ENCODE data around the gene FRMD6. TPM values are rescaled to one million over a fixed set of nuclear protein-coding genes. Genes with fewer than 3 reads are reported as not detected.
"Not testable (repeated sequence)": the region's sequence is repeated elsewhere in the genome, so short reads cannot be mapped to it uniquely, and the experiment has no call there.

The FRMD6 gene
- total RNA-seq, 6 experiments from 2014 or later = 379 to 565 (median 420) TPM

DNA sequence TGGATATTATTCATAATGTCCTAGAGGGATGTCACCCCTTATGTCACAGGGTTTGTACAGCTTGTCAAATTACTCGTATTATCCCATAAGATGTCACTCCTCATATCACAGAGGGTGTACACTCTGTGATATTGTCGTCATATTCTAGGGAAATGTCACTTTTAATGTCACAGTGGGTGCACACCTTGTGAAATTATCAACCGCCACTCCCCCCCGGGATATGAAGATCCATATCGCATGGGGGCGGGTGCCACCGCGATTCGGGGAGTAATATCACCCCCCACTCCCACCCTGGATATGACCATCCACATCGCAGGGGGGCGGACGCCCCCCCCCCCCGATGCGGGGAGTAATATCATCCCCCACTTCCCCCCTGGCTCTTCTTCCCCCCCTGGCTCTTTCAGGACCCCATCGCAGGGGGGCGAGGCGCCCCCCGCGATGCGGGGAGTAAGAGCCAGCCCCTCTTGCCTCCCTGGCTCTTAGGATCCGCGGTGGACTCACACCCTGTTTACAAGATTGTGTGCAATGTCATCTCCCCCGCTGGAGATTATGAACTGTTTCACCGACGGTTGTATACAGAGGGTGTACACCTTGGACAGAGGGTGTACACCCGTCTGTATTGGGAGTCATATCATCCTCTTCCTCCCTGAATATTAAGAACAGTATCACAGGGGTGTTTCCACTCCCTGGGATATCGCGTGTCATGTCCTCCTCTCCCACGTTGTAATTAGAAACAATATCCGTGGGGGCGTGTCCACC is 92.8 kb downstream of the FRMD6 start:
- Mint-ChIP-seq H3K9me3 (no peaks in the 10 kb centered on the region), H3K4me3 (no peak overlapping the region), H3K36me3 (ENCODE audit: low read depth) (no peaks in the 10 kb centered on the region), H3K4me1 (ENCODE audit: low read depth) (no peaks in the 10 kb centered on the region), H3K27ac (no peak overlapping the region), H3K27me3 (ENCODE audit: insufficient read depth) (peaks cover 2% of the 10 kb centered on the region)
- DNase-seq = no peak
- TF ChIP-seq, protein P1, sequence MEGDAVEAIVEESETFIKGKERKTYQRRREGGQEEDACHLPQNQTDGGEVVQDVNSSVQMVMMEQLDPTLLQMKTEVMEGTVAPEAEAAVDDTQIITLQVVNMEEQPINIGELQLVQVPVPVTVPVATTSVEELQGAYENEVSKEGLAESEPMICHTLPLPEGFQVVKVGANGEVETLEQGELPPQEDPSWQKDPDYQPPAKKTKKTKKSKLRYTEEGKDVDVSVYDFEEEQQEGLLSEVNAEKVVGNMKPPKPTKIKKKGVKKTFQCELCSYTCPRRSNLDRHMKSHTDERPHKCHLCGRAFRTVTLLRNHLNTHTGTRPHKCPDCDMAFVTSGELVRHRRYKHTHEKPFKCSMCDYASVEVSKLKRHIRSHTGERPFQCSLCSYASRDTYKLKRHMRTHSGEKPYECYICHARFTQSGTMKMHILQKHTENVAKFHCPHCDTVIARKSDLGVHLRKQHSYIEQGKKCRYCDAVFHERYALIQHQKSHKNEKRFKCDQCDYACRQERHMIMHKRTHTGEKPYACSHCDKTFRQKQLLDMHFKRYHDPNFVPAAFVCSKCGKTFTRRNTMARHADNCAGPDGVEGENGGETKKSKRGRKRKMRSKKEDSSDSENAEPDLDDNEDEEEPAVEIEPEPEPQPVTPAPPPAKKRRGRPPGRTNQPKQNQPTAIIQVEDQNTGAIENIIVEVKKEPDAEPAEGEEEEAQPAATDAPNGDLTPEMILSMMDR (IDR thresholded peaks at IDR 0.05) = no peak

DNA sequence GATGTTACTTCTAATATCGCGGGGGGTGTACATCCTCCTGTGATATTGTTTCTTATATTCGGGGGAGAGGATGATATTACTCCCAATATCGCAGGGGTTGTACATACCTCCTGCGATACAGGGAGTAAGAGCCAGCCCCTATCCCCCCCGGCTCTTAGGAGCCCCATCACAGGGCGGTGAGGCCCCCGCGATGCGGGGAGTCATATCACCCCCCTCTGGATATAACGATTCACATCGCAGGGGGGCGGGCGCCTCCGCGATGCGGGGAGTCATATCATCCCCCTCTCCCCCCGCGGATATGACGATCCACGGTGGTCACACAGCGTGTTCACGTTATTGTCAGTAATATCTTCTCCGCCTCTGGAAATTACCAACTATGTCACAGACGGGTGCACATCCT is 95.1 kb downstream of the FRMD6 start:
- not testable (repeated sequence) for H3K27me3 Mint-ChIP-seq (ENCODE audit: insufficient read depth); DNase-seq; H3K27ac Mint-ChIP-seq

DNA sequence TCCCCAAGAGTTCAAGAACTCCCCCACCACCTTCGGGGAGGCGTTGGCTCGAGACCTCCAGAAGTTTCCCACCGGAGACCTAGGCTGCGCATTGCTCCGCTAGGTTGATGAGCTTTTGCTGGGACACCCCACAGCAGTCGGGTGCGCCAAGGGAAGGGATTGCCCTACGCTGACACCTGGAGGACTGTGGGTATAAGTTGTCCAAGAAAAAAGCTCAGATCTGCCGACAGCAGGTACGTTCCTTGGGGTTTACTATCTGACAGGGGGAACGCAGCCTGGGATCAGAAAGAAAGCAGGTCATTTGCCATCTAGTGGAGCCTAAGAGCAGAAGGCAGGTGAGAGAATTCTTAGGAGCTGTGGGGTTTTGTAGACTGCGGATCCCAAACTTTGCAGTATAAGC is 98.8 kb downstream of the FRMD6 start:
- TF ChIP-seq, protein P1 (IDR thresholded peaks at IDR 0.05) = no peak
- no peak overlapping the region for H3K27ac Mint-ChIP-seq
- H3K9me3 Mint-ChIP-seq = no peaks in the 10 kb centered on the region
- H3K4me1 Mint-ChIP-seq (ENCODE audit: low read depth) = no peaks in the 10 kb centered on the region
- no peak for DNase-seq
- H3K27me3 Mint-ChIP-seq (ENCODE audit: insufficient read depth) = peaks cover 5% of the 10 kb centered on the region
- no peak overlapping the region for H3K4me3 Mint-ChIP-seq
- H3K36me3 Mint-ChIP-seq (ENCODE audit: low read depth) = no peaks in the 10 kb centered on the region

More for the DNA sequence above, 95.1 kb downstream of the FRMD6 start:
- H3K9me3 Mint-ChIP-seq; H3K36me3 Mint-ChIP-seq (ENCODE audit: low read depth); H3K4me3 Mint-ChIP-seq; H3K4me1 Mint-ChIP-seq (ENCODE audit: low read depth): not testable (repeated sequence)

DNA sequence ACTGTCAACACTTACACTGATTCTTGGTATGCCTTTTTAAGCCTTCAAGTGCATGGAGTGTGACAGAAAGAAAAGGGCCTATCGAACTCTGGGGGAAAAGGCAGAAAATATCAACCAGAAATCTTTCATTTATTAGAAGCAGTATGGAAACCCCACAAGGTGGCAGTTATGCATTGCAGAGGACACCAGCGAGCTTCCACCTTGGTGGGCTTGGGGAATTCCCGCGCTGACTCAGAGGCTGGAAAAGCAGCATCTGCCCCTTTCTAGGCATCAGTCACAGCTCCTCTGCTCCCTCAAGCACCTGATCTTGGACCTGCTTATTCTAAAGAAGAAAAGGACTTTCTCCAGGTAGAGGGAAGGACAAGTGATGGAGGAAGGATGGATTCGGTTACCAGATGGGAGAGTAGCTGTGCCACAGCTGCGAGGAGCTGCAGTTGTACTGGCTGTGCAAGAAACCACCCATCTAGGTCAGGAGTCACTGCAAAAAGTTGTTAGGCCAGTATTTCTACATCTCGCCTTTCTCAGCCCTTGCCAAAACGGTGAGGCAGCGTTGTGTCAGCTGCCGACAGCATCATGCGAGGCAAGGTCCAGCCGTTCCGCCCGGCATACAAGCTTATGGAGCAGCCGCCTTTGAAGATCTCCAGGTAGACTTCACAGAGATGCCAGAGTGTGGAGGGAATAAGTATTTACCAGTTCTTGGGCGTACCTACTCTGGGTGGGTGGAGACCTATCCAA is 100.1 kb downstream of the FRMD6 start:
- not testable (repeated sequence) for H3K27ac Mint-ChIP-seq, H3K4me3 Mint-ChIP-seq, H3K9me3 Mint-ChIP-seq

DNA sequence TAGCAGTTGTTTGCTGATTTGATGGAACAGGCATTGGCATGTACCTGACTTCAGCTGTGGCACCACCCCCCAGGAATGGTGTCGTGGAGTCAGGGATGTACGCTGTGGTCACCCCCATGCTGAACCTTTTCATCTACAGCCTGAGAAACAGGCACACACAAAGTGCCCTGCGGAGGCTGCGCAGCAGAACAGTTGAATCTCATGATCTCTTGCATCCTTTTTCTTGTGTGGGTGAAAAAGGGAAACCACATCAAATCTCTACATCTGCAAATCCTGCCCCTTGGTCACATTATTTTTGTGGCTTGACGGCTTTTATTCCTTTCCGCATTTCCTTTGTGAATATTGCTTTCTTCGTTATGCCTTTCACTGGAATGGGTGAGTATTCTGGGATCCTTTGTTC is 106.0 kb downstream of the FRMD6 start:
- not testable (repeated sequence) for DNase-seq; H3K4me1 Mint-ChIP-seq (ENCODE audit: low read depth); H3K9me3 Mint-ChIP-seq; H3K36me3 Mint-ChIP-seq (ENCODE audit: low read depth); H3K27ac Mint-ChIP-seq; H3K4me3 Mint-ChIP-seq; H3K27me3 Mint-ChIP-seq (ENCODE audit: insufficient read depth)

More for the DNA sequence above, 100.1 kb downstream of the FRMD6 start:
- not testable (repeated sequence) for H3K4me1 Mint-ChIP-seq (ENCODE audit: low read depth); DNase-seq; H3K27me3 Mint-ChIP-seq (ENCODE audit: insufficient read depth); H3K36me3 Mint-ChIP-seq (ENCODE audit: low read depth)

DNA sequence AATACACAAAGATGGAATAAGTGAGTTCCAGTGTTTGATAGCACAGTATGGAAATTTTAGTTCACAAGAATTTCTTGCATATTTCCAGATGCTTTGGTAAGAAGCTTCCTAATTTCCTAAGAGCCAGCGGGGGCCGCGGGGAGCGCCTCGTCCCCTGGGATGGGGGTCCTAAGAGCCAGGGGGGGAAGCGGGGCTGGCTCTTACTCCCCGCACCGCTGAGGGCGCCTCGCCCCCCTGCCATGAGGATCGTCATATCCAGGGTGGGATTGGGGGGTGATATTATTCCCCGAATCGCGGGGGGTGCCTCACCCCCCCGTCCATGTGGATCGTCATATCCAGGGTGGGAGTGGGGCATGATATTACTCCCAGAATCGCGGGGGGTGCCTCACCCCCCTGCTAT is 108.2 kb downstream of the FRMD6 start:
- H3K9me3 Mint-ChIP-seq = no peaks in the 10 kb centered on the region
- peaks cover 1% of the 10 kb centered on the region; the same call in 1 of the 2 replicates for H3K36me3 Mint-ChIP-seq (ENCODE audit: low read depth)
- H3K27ac Mint-ChIP-seq = no peak overlapping the region
- peaks cover 12% of the 10 kb centered on the region; the same call in 1 of the 2 replicates for H3K27me3 Mint-ChIP-seq (ENCODE audit: insufficient read depth)
- DNase-seq = no peak
- H3K4me3 Mint-ChIP-seq = no peak overlapping the region
- no peaks in the 10 kb centered on the region for H3K4me1 Mint-ChIP-seq (ENCODE audit: low read depth)
- TF ChIP-seq, protein P1 (IDR thresholded peaks at IDR 0.05) = no peak

DNA sequence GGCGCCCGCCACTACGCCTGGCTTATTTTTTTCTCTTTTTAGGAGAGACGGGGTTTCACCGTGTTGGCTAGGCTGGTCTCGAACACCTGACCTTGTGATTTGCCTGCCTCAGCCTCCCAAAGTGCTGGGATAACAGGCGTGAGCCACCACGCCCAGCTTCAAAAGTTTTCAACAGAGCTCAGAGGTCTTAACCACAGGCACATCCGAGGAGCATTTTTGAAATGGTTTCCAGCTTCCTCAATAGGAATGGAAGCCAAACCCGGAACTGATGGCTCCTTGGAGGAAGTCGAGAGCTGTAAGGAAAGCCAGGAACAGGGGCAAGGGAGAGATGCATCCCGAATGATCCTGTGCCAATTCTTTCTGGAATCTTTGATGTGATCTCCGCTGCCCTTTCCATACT is 114.0 kb downstream of the FRMD6 start:
- H3K27ac Mint-ChIP-seq; H3K4me3 Mint-ChIP-seq; H3K9me3 Mint-ChIP-seq; H3K27me3 Mint-ChIP-seq (ENCODE audit: insufficient read depth); H3K36me3 Mint-ChIP-seq (ENCODE audit: low read depth): not testable (repeated sequence)
- peak; percentile 10 for DNase-seq
- peaks cover 17% of the 10 kb centered on the region; the same call in 1 of the 2 replicates for H3K4me1 Mint-ChIP-seq (ENCODE audit: low read depth)

DNA sequence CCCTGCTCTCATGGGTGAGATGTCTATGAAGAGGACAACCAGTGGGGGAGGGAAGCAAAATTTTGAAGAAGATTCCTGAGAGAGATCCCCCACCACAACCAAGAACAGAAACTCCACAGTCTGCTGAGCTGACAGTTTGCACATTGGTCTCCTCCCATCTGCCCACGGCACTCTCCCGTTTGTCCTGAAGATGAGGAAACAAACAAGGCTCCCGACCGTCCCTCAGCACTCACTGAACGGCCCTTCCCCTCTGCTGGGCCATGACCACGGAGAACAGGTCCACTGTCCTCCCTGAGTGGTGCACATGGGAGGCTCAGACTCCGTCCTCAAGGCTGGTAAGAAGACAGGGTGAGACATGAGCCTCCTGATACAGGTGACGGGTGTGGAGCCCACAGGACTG is 114.9 kb downstream of the FRMD6 start:
- H3K27ac Mint-ChIP-seq; DNase-seq; H3K27me3 Mint-ChIP-seq (ENCODE audit: insufficient read depth); H3K4me3 Mint-ChIP-seq; H3K9me3 Mint-ChIP-seq; H3K36me3 Mint-ChIP-seq (ENCODE audit: low read depth): not testable (repeated sequence)
- H3K4me1 Mint-ChIP-seq (ENCODE audit: low read depth) = peaks cover 17% of the 10 kb centered on the region; the same call in 1 of the 2 replicates

DNA sequence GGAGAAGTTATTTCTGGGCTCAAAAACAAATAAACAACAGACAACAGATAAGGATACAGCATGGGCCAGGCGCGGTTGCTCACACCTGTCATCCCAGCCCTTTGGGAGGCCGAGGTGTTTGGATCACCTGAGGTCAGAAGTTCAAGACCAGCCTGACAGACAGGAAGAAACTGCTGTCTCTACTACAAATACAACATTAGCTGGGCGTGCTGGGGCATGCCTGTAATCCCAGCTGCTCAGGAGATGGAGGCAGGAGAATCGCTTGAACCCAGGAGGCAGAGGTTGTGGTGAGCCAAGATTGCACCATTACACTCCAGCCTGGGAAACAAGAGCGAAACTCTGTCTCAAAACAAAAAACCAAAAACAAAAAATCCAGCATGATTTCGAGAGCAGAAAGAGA is 117.6 kb downstream of the FRMD6 start:
- not testable (repeated sequence) for H3K9me3 Mint-ChIP-seq; H3K36me3 Mint-ChIP-seq (ENCODE audit: low read depth); H3K4me3 Mint-ChIP-seq; DNase-seq; H3K27ac Mint-ChIP-seq; H3K27me3 Mint-ChIP-seq (ENCODE audit: insufficient read depth)
- peaks cover 17% of the 10 kb centered on the region; the same call in 1 of the 2 replicates for H3K4me1 Mint-ChIP-seq (ENCODE audit: low read depth)
